HL-60 (cell line): ENCODE measurements around the gene CSMD2.

Source experiments
- DNase-seq, 2 experiments: peaks; one replicate each; pipeline ENCODE4 v3.0.0-alpha.2; 2010 to 2020; ENCODE audit warnings: low read depth in 1 of 2, low spot score in 1 of 2
- H3K27ac ChIP-seq: fragments of 250-450 bp; sonication (Bioruptor Pico); replicated peaks from 2 replicates; pipeline ENCODE4 v1.5.1; 2020; ENCODE audit warnings: mild to moderate bottlenecking, moderate library complexity
- H3K27me3 ChIP-seq: fragments of 250-450 bp; sonication (Bioruptor Pico); 2 replicates; pipeline ENCODE4 v1.5.1; 2021; ENCODE audit warnings: mild to moderate bottlenecking, moderate library complexity; ENCODE audit not compliant: insufficient read depth, poor library complexity, severe bottlenecking
- H3K4me3 ChIP-seq: replicated peaks from 2 replicates; pipeline ENCODE4 v1.5.1; 2011; ENCODE audit warnings: mild to moderate bottlenecking, control low read depth, low read length; ENCODE audit not compliant: insufficient read depth
- CTCF ChIP-seq: IDR thresholded peaks from one replicate; pipeline ENCODE4 v1.5.1; 2011; ENCODE audit warnings: low read length, control low read depth, inconsistent platforms; ENCODE audit not compliant: insufficient read depth
- GABPA ChIP-seq: IDR thresholded peaks from 2 replicates; pipeline ENCODE4 v1.6.1; 2012; ENCODE audit warnings: low read depth
- POLR2AphosphoS5 ChIP-seq: IDR thresholded peaks from 2 replicates; pipeline ENCODE4 v1.6.1; 2012; ENCODE audit warnings: low read depth
- REST ChIP-seq: IDR thresholded peaks from 2 replicates; pipeline ENCODE4 v1.6.1; 2012; ENCODE audit warnings: low read depth; ENCODE audit not compliant: insufficient replicate concordance
- SPI1 ChIP-seq: IDR thresholded peaks from 2 replicates; pipeline ENCODE4 v1.6.1; 2012; ENCODE audit warnings: low read depth, mild to moderate bottlenecking, borderline replicate concordance

The CSMD2 gene

GRCh38 chr1:33657833-33658232 is 507.2 kb downstream of the CSMD2 start:
- DNase-seq, result no peak
- Histone ChIP-seq H3K27ac (no peak overlapping the region), H3K27me3 (no peaks in the 10 kb centered on the region), H3K4me3 (no peak overlapping the region)
- TF ChIP-seq CTCF (no peak), POLR2AphosphoS5 (no peak), REST (no peak), GABPA (no peak), SPI1 (no peak)

DNA sequence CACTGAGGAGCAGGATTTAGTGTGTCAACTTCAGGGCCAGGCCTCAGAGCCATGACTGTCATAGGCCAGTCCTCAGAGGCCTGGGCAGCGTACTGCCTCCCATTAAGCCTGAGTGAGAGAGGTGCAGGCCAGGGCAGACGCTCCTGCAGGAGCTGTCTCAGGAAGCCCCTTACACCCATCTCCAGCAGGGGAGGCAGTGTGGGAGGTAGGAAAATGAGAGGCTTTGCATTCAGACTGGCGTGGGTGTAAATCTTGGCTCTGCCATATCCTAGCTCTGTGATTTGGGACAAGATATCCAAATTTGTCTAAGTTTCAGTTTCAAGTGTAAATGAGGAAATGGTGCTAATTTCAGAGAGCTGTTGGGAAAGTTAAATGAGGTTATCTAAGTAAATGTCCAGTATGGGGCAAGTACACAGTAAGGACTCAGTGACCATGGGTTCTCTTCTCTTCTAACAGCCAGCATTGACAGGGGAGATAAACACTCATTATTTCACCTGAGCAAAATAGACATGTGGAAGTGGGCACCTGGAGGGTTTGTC is 508.5 kb downstream of the CSMD2 start:
- TF ChIP-seq POLR2AphosphoS5, result no peak
- TF ChIP-seq REST, result no peak
- no peak for TF ChIP-seq SPI1
- no peak for TF ChIP-seq CTCF
- no peak for TF ChIP-seq GABPA
- no peaks in the 10 kb centered on the region for H3K27me3 ChIP-seq
- H3K4me3 ChIP-seq, result no peak overlapping the region
- no peak overlapping the region for H3K27ac ChIP-seq
- no peak for DNase-seq

GRCh38 chr1:33655496-33655895 is 509.5 kb downstream of the CSMD2 start:
- no peak for DNase-seq
- H3K27ac ChIP-seq, result no peak overlapping the region
- H3K27me3 ChIP-seq, result no peaks in the 10 kb centered on the region
- TF ChIP-seq POLR2AphosphoS5 (no peak), CTCF (no peak), SPI1 (no peak), REST (no peak), GABPA (no peak)
- H3K4me3 ChIP-seq, result no peak overlapping the region
